Keratinocyte (primary cell): ENCODE data around the gene ATOX1. TPM values are rescaled to one million over a fixed set of nuclear protein-coding genes. Genes with fewer than 3 reads are reported as not detected.

Experiments used
- DNase-seq: peaks from one replicate; pipeline ENCODE4 v3.0.0-alpha.2; 2011; ENCODE audit warnings: low read depth, missing footprints, low spot score
- FAIRE-seq: peaks from 2 replicates; lab custom pipeline; 2011; peaks lifted over from hg19 to GRCh38; lab: Jason Lieb, UNC
- H2AFZ ChIP-seq: 2 replicates; pipeline ENCODE4 v1.6.0; 2012; ENCODE audit warnings: low read length, control low read depth, inconsistent platforms; ENCODE audit not compliant: control insufficient read depth
- H3K27ac ChIP-seq: 2 replicates; pipeline ENCODE4 v1.5.1; 2011; ENCODE audit warnings: low read length; ENCODE audit not compliant: control insufficient read depth, insufficient read depth
- H3K27me3 ChIP-seq: 3 replicates; pipeline ENCODE4 v1.6.0; 2011; ENCODE audit warnings: low read length; ENCODE audit not compliant: control insufficient read depth, insufficient read depth; ENCODE audit errors: extremely low read depth
- H3K36me3 ChIP-seq, 2 experiments: 2 replicates in 1 of 2; 3 replicates in 1 of 2; pipeline ENCODE4 v1.5.1; 2011; ENCODE audit warnings: low read length in 2 of 2, mild to moderate bottlenecking in 1 of 2; ENCODE audit not compliant: control insufficient read depth in 2 of 2, insufficient read depth in 2 of 2; ENCODE audit errors: extremely low read depth in 1 of 2
- H3K4me1 ChIP-seq: 3 replicates; pipeline ENCODE4 v1.5.1; 2011; ENCODE audit warnings: low read length; ENCODE audit not compliant: control insufficient read depth, insufficient read depth; ENCODE audit errors: extremely low read depth
- H3K4me2 ChIP-seq: 3 replicates; pipeline ENCODE4 v1.6.0; 2011; ENCODE audit warnings: low read depth, low read length; ENCODE audit not compliant: control insufficient read depth, insufficient read depth; ENCODE audit errors: extremely low read depth
- H3K4me3 ChIP-seq, 3 experiments: fragments of 200-600 bp in 1 of 3; sonication (generic) in 1 of 3; 2 replicates in 2 of 3; 3 replicates in 1 of 3; pipeline ENCODE4 v1.5.1; 2011 to 2016; ENCODE audit warnings: low read length in 3 of 3, mild to moderate bottlenecking in 3 of 3, control low read depth in 2 of 3, inconsistent platforms in 1 of 3, low read depth in 1 of 3, mixed read lengths in 1 of 3, mixed run types in 1 of 3, moderate library complexity in 1 of 3; ENCODE audit not compliant: control insufficient read depth in 2 of 3, insufficient read depth in 2 of 3; ENCODE audit errors: extremely low read depth in 1 of 3
- H3K79me2 ChIP-seq: 2 replicates; pipeline ENCODE4 v1.6.0; 2012; ENCODE audit warnings: low read length; ENCODE audit not compliant: control insufficient read depth, insufficient read depth
- H3K9ac ChIP-seq: 3 replicates; pipeline ENCODE4 v1.6.0; 2011; ENCODE audit warnings: low read length; ENCODE audit not compliant: control insufficient read depth, insufficient read depth; ENCODE audit errors: extremely low read depth
- H3K9me1 ChIP-seq: 3 replicates; pipeline ENCODE4 v1.6.0; 2011; ENCODE audit warnings: low read length; ENCODE audit not compliant: control insufficient read depth, insufficient read depth; ENCODE audit errors: extremely low read depth
- H3K9me3 ChIP-seq: 2 replicates; pipeline ENCODE4 v1.5.1; 2012; ENCODE audit warnings: low read depth, low read length; ENCODE audit not compliant: control insufficient read depth
- H4K20me1 ChIP-seq: 3 replicates; pipeline ENCODE4 v1.6.0; 2011; ENCODE audit warnings: low read length; ENCODE audit not compliant: control insufficient read depth, insufficient read depth; ENCODE audit errors: extremely low read depth
- EZH2 ChIP-seq: IDR thresholded peaks from one replicate; pipeline ENCODE4 v1.6.1; 2012; ENCODE audit warnings: inconsistent platforms, mild to moderate bottlenecking, low read length, moderate library complexity
- dilution Hi-C: fragments of 300-500 bp; cut with MboI; formaldehyde crosslinking; loops from one replicate; pipeline ENCODE4 v1.7.0; 2020; ENCODE audit warnings: low sequenced_read_pairs; ENCODE audit not compliant: extremely low pct_ligation_motif_present
- polyA plus RNA-seq, 5 experiments: library from polyadenylated mRNA; depleted of rRNA in 3 of 5; stranded (reverse) in 3 of 5; stranded (forward) in 1 of 5; unstranded in 1 of 5; fragments of >200 nt; gene quantifications; 1 replicate in 1 of 5; 2 replicates in 3 of 5; 3 replicates in 1 of 5; pipeline versions ENCODE4 v1.2.1 to v1.2.3, GENCODE V29; 2011 to 2012; ENCODE audit warnings: missing spikeins in 2 of 5, low read depth in 1 of 5, low replicate concordance in 1 of 5
- TF ChIP-seq, protein P1 (sequence below), 3 experiments: IDR thresholded peaks in 1 of 3; conservative IDR thresholded peaks in 1 of 3; optimal IDR thresholded peaks in 1 of 3; 2 replicates in 2 of 3; 3 replicates in 1 of 3; pipeline versions ENCODE3 to v1.5.1; 2011; ENCODE audit warnings: low read length in 3 of 3, mild to moderate bottlenecking in 3 of 3, moderate library complexity in 2 of 3, control low read depth in 1 of 3, inconsistent platforms in 1 of 3; ENCODE audit not compliant: insufficient read depth in 2 of 3; ENCODE audit errors: extremely low read depth in 1 of 3

Gene ATOX1
- polyA plus RNA-seq, 1 donor (not counting 4 experiments of a cell fraction or from before 2014, with no cell fraction given), result 173 TPM

DNA sequence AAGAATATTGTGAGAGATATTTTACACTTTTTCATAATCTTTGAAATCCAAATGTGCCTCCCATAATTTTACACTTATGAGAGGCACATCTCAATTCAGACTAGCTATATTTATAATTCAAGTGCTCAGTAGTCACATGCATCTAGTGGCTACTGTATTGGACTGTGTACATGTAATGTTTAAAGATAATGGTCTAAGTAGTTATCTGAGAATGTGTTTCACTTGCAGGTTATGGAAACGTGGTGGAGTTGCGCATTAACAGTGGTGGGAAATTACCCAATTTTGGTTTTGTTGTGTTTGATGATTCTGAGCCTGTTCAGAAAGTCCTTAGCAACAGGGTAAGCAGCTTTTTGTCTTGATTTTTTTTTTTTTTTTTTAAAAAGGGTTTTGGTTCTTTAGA is 42.1 kb upstream of the ATOX1 start:
- no peak for FAIRE-seq
- Histone ChIP-seq H3K36me3 (peaks cover 22 to 44% of the 10 kb centered on the region in 2 experiments), H3K79me2 (peaks cover 60% of the 10 kb centered on the region)

GRCh38 chr5:151799407-151799806 is 41.0 kb upstream of the ATOX1 start:
- no peak for TF ChIP-seq EZH2
- TF ChIP-seq, protein P1, sequence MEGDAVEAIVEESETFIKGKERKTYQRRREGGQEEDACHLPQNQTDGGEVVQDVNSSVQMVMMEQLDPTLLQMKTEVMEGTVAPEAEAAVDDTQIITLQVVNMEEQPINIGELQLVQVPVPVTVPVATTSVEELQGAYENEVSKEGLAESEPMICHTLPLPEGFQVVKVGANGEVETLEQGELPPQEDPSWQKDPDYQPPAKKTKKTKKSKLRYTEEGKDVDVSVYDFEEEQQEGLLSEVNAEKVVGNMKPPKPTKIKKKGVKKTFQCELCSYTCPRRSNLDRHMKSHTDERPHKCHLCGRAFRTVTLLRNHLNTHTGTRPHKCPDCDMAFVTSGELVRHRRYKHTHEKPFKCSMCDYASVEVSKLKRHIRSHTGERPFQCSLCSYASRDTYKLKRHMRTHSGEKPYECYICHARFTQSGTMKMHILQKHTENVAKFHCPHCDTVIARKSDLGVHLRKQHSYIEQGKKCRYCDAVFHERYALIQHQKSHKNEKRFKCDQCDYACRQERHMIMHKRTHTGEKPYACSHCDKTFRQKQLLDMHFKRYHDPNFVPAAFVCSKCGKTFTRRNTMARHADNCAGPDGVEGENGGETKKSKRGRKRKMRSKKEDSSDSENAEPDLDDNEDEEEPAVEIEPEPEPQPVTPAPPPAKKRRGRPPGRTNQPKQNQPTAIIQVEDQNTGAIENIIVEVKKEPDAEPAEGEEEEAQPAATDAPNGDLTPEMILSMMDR (optimal IDR thresholded peaks at IDR 0.05 in 1 of 3, IDR thresholded peaks at IDR 0.05 in 1 of 3, conservative IDR thresholded peaks at IDR 0.05 in 1 of 3; ENCODE audit: extremely low read depth in 1 of 3, insufficient read depth in 2 of 3, low read length in 3 of 3), result no peak
- Histone ChIP-seq H3K4me2 (no peak overlapping the region), H4K20me1 (peaks cover 12% of the 10 kb centered on the region), H3K9me3 (no peaks in the 10 kb centered on the region), H3K27ac (no peak overlapping the region), H3K36me3 (peaks cover 25 to 49% of the 10 kb centered on the region in 2 experiments), H3K79me2 (peaks cover 66% of the 10 kb centered on the region), H3K4me1 (no peaks in the 10 kb centered on the region), H3K4me3 (no peak overlapping the region), H3K9me1 (peaks cover 2% of the 10 kb centered on the region), H3K9ac (no peak overlapping the region), H3K27me3 (no peaks in the 10 kb centered on the region), H2AFZ (no peak overlapping the region)
- dilution Hi-C loops, result no loop called here
- FAIRE-seq, result no peak
- DNase-seq, result no peak

More for the DNA sequence above, 42.1 kb upstream of the ATOX1 start:
- dilution Hi-C loops, result no loop called here
- Histone ChIP-seq H4K20me1 (peaks cover 12% of the 10 kb centered on the region), H3K4me1 (no peaks in the 10 kb centered on the region), H3K27me3 (no peaks in the 10 kb centered on the region), H3K9me1 (peaks cover 2% of the 10 kb centered on the region), H2AFZ (no peak overlapping the region), H3K4me3 (no peak overlapping the region), H3K4me2 (no peak overlapping the region), H3K9me3 (no peaks in the 10 kb centered on the region), H3K9ac (no peak overlapping the region), H3K27ac (no peak overlapping the region)
- DNase-seq, result no peak
- TF ChIP-seq EZH2, result no peak
- TF ChIP-seq, protein P1 (optimal IDR thresholded peaks at IDR 0.05 in 1 of 3, IDR thresholded peaks at IDR 0.05 in 1 of 3, conservative IDR thresholded peaks at IDR 0.05 in 1 of 3; ENCODE audit: extremely low read depth in 1 of 3, insufficient read depth in 2 of 3, low read length in 3 of 3), result no peak
